Measurements from ENCODE around the gene ZBTB40.

Gene ZBTB40

GRCh38 chr1:22471610-22472009 lies 20.0 kb downstream of the ZBTB40 start:
- DNase-seq (ENCODE audit: low spot score), result no peak

GRCh38 chr1:22472596-22472995 lies 20.9 kb downstream of the ZBTB40 start:
- peak; percentile 12 for DNase-seq (ENCODE audit: low spot score)

- no peak for DNase-seq (ENCODE audit: low spot score)
These were observed 22.3 kb downstream of the ZBTB40 start for GRCh38 chr1:22473952-22474351.

- no peak for DNase-seq (ENCODE audit: low spot score)
These were observed 24.9 kb downstream of the ZBTB40 start for GRCh38 chr1:22476566-22476965.

- DNase-seq (ENCODE audit: low spot score), result no peak
These were observed 31.5 kb downstream of the ZBTB40 start for GRCh38 chr1:22483121-22483520.

GRCh38 chr1:22484706-22485345 lies 33.2 kb downstream of the ZBTB40 start:
- no peak for DNase-seq (ENCODE audit: low spot score)

GRCh38 chr1:22485431-22485830 lies 33.8 kb downstream of the ZBTB40 start:
- DNase-seq (ENCODE audit: low spot score), result no peak

GRCh38 chr1:22487781-22488180 lies 36.1 kb downstream of the ZBTB40 start:
- DNase-seq (ENCODE audit: low spot score), result no peak

GRCh38 chr1:22488319-22488718 lies 36.7 kb downstream of the ZBTB40 start:
- DNase-seq (ENCODE audit: low spot score), result no peak

- no peak for DNase-seq (ENCODE audit: low spot score)
These were observed 37.6 kb downstream of the ZBTB40 start for GRCh38 chr1:22489278-22489677.

- DNase-seq (ENCODE audit: low spot score), result no peak
These were observed 38.2 kb downstream of the ZBTB40 start for GRCh38 chr1:22489823-22490222.

GRCh38 chr1:22490309-22490708 lies 38.7 kb downstream of the ZBTB40 start:
- no peak for DNase-seq (ENCODE audit: low spot score)

GRCh38 chr1:22491995-22492715 lies 40.5 kb downstream of the ZBTB40 start:
- no peak for DNase-seq (ENCODE audit: low spot score)

- DNase-seq (ENCODE audit: low spot score), result no peak
These were observed 42.5 kb downstream of the ZBTB40 start for GRCh38 chr1:22494144-22494543.

- DNase-seq (ENCODE audit: low spot score), result no peak
These were observed 43.4 kb downstream of the ZBTB40 start for GRCh38 chr1:22494943-22495579.

GRCh38 chr1:22496536-22497160 lies 45.0 kb downstream of the ZBTB40 start:
- DNase-seq (ENCODE audit: low spot score), result no peak

- DNase-seq (ENCODE audit: low spot score), result no peak
These were observed 46.8 kb downstream of the ZBTB40 start for GRCh38 chr1:22498463-22498862.

GRCh38 chr1:22500058-22500457 lies 48.4 kb downstream of the ZBTB40 start:
- DNase-seq (ENCODE audit: low spot score), result no peak

GRCh38 chr1:22500471-22500870 lies 48.8 kb downstream of the ZBTB40 start:
- peak; percentile 22 for DNase-seq (ENCODE audit: low spot score)

GRCh38 chr1:22502202-22502601 lies 50.6 kb downstream of the ZBTB40 start:
- DNase-seq (ENCODE audit: low spot score), result no peak

GRCh38 chr1:22503721-22504410 lies 52.2 kb downstream of the ZBTB40 start:
- DNase-seq (ENCODE audit: low spot score), result peak; percentile 68

GRCh38 chr1:22506130-22506692 lies 54.6 kb downstream of the ZBTB40 start:
- no peak for DNase-seq (ENCODE audit: low spot score)
